Germinal center (tissue), 1 donor: Measurements from ENCODE around the gene GBP7.
"Not testable (repeated sequence)": the region's sequence is repeated elsewhere in the genome, so short reads cannot be mapped to it uniquely, and the experiment has no call there.

Experiments used
- DNase-seq: peaks from one replicate; pipeline ENCODE4 v3.0.0; 2012; ENCODE audit warnings: mixed read lengths, low spot score

The GBP7 gene

DNA sequence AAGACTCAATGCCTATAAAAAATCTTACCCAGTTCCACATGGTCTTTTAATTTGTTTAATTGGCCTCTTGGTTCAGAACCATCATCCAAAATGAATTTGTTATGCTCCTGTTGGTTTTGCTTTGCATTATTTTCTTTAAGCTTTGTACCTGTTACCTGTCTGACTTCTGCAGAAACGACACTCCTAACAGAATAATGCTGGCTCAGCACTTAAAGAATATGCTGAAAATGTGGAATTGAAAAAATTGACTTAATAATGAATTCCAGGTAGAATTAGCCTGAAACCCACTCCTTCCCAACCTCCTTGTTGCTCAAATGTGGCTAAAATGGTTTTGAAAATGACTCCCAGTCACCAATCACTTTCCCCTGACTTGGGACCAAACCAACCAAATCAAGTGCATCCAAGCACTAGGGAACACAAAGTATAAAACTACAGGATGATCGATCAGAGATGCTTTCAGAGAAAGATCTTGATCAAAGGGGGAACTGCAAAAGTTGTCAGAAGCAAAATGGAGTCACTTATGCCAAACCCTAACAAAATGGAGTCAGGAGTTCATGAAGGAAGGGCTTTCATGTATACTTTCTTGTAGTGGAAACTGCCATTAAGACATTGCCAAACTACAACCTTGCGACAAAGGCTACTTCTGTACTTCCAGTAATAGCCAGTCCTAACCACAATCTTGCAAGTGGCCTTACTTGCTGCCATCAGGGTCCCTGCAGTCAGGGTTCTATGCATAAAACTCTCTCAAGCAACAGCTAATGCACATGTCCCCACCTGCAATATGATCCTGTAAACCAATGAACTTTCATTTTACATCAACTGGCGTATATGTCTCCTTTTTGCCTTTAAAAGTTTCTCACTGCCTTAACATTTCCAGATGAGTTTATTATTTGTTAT, 5.4 kb downstream of the GBP7 start:
- no peak for DNase-seq

DNA sequence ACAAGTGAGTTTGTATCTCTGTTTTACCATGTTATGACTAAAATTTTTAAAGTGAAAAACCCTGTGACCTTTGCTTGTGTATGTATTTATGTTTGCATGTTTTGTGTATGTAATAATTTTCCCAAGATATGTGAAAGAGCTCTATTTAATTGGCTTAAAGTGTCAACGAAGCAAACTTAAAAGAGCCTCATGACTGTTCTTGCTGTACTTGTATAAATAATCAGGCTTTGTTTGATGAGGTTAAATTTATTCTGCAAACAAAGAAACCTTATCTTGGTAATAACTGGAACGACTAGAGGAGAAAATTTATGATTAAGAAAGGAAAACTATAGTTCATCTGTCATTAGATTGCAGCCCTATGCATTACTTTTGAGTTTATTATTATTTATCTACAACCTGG, 6.6 kb downstream of the GBP7 start:
- no peak for DNase-seq

DNA sequence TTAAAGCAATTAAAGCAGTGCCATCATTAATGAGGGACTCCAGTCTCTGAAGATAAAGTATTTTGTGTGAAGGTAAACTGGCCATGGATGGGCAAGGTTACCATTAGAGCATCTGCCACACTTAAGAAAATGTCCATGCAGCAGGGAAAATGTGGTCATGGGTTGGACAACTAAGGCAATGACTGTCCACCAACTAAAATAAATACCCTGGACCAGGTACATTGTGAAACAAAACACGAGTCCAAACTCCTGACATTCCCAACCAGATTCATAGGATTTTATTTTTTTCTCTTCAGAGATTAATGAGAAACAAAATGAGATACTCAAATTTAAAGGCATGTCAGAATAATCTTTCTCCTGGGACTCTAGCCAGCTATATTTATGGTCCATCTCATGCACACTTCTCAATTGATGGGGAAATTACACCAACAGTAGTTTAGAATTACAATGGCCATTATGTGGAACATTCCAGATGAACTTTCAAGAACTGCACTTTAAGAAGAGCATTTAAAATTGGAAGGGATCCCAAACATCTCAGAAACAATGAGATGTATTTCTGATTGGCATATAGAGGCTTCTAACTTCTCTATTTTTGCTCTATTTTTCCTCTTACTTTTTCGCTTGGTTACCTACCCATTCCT, 8.1 kb downstream of the GBP7 start:
- no peak for DNase-seq

DNA sequence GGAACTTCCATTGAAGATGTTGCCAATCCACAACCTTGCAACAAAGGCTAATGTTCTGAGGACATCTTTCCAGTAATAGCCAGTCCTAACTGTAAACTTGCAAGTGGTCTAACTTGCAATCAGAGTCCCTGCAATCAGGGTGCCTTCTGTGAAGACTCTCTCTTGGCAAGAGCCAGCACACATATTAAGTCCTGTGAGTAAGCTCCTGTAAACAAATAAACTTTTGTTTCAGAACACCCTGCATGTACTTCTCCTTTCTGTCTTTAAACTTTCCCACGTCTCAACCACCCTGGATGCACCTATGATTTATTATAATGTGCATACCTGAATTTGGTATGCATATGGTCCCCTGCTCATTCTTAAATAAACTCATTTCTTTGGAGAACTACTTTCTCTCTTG, 9.1 kb downstream of the GBP7 start:
- no peak for DNase-seq

DNA sequence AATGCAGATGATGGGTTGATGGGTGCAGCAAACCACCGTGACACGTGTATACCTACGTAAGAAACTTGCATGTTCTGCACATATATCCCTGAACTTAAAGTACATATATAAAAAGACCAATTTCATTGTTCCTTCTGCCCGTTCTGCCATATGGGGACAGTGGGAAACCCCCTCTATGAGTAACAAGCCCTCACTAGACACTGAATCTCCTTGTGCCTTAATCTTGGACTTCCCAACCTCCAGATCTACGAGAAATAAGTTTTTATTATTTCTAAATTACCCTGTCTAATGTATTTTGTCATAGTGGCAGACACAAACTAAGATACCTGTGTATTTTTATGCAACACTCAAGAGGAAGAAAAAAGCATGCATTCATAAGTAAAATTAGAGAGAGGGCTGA, 10.0 kb downstream of the GBP7 start:
- DNase-seq, result no peak

DNA sequence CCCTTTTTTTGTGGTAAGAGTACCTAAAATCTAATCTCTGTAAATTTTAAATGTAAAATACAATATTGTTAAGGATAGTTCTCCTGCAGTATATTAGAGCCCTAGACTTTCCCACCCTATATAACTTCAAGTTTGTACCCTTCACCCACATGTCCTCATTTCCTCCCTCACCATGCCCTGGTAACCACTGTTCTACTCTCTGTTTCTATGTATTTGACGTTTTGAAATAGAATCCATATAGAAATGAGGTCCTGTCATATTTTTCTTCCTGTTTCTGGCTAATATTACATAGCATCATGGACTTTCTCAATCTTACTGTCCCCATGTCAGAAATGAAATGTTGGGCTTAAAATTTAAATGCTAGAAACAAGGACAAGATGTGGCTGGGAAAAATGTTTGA, 24.8 kb downstream of the GBP7 start:
- DNase-seq, result no peak

DNA sequence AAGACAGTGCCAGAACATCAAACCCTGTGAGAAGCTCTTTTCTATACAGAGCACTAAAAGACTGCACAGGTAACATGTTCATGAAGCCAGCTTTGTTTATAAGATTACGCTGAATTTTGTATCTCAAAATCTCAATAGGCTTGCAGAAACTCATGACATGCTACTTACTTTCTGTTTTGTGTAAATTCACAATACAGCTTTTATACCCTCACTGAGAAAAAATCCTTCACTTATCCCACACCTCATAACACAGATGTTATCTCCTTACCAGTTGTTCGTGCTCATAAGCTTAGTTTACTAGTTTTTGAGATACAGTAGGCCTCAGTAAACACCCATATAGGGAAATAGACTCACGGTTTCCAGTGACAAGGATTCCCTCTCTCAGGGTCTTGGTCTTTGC, 25.8 kb downstream of the GBP7 start:
- DNase-seq, result no peak

DNA sequence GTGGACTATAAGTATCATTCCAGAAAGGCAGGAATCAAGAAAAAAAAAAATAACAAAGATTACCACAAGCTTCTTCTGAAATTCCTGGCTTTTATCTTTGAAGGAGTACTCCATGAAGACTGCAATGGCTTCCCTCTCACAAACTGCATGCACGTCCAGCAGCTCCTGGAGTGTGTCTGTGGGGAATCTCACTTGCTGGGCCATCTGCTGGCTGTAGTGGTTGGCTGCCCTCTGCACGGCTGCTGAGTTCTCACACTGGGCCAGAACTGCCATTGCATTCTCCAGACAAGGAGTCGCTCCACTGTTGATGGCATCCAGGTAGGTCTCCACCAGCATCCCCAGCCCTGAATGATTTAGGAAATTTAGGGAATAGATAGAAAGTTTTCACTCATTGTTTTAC, 26.6 kb downstream of the GBP7 start:
- no peak for DNase-seq

DNA sequence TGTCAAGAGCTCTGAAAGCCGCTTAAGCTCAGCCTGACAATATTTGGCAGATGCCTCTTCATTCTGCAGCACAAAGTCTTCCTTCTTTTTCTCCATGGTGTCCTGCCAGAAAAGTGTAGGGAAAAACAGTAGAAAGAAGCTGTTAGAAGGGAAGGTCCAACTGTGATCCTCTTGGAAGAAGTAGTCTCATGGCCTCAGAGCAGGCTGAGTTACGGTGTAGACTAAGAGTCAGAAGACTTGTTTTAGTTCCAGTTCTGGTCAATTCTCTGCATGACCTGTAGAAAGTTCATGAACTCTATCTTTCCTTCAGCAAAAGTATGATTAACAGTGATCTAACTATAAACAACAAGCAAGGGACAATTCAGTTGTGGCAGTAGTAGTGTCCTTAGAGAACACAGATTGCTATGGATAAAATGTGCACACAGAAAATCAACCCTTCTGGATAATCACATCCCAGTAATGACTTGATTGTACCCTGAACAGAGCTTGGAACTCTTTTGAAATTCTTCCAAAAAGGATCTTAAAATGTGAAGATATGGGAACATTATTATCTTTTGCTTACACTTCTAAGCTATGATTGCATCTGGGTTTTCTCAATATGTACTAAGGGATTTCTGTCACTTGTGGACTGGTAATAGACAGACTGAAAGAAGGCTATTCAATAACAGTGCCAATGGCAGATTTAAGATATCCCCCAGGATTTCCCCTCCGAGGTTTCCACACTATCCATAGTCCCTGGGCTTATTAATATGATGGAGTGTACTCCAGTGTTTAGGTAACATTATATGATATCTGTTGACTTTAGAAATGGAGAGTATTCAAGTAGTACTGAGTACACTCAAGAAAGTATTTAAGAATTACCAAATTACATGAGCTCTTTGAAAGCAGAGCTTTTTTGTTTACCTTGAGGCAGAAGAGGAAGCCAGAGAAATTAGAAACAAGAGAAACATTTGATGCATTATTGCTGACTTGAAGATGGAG, 27.8 kb downstream of the GBP7 start:
- no peak for DNase-seq

DNA sequence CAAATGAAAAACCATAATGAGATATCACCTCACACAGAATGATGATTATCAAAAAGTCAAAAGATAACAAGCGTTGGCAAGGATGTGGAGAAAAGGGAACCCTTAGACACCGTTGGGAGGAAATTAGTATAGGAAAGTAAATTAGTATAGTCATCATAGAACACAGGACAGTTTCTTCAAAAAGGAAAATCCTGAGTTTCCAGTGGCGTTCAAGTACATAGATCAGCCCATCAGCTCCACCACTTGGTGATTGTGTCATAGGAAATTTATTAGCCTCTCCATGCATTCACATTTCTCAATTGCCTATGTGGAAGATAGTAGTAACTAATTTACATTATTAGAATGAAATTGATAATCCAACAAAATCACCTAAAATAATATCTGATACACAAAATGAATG, 29.1 kb downstream of the GBP7 start:
- DNase-seq, result no peak

DNA sequence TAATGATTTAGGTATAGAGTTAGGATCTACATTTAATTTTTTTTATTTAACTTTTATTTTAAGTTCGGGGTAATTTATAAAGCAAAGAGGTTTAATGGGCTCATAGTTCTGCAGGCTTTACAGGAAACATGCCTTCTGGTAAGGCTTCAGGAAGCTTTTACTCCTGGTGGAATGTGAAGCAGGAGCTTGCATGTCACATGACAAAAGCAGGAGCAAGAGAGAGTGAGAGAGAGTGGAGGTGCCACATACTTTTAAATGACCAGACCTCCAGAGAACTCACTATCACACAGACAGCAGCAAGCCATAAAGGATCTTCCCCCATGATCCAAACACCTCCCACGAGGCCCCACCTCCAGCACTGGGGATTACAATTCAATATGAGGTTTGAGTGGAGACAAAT, 32.3 kb downstream of the GBP7 start:
- no peak for DNase-seq

DNA sequence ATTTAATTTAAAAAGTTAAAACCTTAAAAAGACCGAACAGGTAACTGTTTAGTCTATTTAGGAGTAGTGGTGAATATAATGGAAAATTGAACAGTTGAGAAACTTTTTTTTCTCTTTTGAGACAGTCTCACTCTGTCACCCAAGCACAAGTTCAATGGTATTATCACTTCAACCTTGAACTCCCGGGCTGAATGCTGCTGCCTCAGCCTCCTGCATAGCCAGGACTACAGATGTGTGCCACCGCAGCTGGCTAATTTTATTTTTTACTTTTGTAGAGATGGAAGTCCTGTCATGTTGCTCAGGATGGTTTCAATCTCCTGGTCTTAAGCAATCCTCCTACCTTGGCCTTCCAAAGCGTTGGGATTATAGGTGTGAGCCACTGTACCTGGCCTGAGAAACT, 33.6 kb downstream of the GBP7 start:
- no peak for DNase-seq

DNA sequence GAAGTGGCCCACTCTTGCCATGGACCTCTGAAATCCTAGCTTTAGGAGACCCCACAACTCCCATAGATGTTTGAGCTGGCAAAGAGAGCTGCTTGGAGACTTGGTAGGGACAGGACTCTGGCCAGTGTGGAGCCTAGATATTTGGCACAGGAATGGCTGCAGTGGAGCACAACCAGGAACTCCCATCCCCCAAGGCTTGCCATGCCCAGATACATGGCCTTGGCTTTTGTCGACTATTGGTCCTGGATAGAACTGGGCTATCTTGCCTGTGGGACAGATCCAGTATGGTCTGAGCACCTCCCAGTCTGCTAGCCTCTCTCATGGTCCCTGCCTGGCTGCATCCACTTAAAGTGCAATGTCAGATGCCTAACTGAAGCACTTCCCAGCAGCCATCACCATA, 42.1 kb downstream of the GBP7 start:
- no peak for DNase-seq

DNA sequence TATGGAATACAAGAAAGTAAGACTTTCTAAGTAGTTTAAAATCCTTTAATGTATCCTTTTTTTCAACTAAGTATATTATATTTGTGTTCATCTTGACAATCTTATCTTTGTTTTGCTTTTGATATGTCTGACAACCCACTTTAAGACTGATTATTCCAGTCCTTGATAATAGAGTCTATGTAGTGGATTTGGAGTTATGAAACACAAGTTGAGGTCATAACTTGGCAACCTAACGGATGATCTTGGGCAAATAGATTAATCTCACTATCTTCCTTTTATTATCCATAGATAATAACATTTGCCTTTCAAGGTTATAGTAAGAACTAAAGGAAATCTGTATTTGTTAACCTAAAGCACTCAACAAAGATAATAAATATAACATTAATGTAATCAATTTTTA, 45.1 kb downstream of the GBP7 start:
- no peak for DNase-seq

DNA sequence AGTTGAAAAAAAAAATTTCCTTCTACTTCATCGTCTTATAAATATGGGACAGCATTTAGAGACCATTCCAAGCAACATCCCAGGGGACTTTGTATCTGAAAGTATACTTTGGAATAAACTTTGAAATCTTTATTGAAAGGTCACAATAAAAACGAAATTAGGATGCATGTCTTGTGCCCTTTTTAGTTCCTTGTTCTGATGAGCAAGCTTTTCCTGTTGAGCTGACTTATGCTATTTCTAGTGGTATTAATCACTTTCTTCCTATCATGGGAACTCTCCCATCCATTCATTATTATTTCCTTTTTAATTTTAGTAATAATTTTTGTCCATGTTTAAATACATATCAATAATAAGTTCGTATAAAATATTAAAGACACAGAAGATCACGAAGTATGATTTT, 45.9 kb downstream of the GBP7 start:
- DNase-seq, result no peak

DNA sequence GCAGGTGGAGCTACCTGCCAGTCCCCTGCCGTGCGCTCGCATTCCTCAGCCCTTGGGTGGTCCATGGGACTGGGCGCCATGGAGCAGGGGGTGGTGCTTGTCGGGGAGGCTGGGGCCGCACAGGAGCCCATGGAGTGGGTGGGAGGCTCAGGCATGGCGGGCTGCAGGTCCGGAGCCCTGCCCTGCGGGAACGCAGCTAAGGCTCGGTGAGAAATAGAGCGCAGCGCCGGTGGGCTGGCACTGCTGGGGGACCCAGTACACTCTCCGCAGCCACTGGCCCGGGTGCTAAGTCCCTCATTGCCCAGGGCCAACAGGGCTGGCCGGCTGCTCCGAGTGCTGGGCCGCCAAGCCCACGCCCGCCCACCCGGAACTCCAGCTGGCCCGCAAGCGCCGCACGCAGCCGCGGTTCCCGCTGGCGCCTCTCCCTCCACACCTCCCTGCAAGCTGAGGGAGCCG, 47.8 kb downstream of the GBP7 start:
- not testable (repeated sequence) for DNase-seq

DNA sequence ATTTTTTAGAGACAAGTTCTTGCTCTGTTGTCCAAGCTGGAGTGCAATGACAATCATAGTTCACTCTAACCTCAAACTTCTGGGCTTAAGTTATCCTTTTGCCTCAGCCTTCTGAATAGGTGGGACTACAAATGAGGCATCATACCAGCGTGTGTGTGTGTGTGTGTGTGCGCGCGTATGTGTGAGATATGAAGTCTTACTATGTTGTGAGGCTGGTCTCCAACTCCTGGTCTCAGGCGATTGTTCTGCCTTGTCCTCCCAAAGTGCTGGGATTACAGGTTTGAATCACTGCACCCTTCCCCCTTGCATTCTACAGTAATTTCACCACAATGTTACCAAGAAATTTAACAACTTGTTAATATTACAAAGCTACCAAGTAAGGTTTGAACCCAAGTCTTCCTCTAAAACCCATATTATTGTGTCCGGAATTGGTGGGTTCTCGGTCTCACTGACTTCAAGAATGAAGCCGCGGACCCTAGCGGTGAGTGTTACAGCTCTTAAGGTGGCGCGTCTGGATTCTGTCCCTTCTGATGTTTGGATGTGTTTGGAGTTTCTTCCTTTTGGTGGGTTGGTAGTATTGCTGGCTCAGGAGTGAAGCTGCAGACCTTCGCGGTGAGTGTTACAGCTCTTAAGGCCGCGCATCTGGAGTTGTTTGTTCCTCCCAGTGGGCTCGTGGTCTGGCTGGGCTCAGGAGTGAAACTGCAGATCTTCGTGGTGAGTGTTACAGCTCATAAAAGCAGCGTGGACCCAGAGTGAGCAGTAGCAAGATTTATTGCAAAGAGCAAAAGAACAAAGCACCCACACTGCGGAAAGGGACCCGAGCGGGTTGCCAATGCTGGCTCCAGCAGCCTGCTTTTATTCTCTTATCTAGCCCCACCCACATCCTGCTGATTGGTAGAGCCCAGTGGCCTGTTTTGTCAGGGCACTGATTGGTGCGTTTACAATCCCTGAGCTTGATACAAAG, 48.9 kb downstream of the GBP7 start:
- not testable (repeated sequence) for DNase-seq

DNA sequence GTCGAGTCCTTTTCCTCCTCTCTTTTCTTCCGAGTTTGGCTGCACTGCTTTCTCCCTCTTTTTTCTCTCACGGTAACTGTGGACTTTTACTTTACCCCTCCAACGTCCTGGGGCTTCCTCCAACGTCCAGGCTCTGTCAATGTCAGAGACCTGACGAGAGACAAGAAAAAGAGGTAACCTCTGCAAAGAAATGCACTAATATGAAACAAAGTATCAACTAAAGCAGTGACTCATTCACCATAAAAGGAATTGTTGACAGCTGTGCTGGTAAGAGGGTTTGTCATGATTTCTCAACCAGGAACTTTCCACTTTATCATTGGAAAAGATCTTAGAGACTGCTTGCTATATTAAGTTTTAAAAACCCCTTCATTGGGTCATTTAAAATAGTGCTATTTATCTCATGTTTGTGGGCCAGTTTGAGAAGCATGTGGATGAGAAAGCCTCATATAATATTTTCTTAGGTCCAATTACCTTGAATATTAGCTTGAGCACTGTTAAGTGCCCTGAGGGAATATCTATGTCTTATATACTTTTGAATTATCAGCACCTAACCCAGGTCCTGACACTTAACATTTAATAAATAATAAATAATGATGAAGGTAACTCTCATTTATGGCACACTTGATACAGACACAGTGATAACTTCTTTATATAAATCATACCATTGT, 49.8 kb downstream of the GBP7 start, which contains the start of gene GBP2:
GBP2 (minus strand) TSS at position 202 of the 668 bp plus-strand sequence. CDS start 4,148 bp downstream, outside the sequence.
- DNase-seq, result no peak

DNA sequence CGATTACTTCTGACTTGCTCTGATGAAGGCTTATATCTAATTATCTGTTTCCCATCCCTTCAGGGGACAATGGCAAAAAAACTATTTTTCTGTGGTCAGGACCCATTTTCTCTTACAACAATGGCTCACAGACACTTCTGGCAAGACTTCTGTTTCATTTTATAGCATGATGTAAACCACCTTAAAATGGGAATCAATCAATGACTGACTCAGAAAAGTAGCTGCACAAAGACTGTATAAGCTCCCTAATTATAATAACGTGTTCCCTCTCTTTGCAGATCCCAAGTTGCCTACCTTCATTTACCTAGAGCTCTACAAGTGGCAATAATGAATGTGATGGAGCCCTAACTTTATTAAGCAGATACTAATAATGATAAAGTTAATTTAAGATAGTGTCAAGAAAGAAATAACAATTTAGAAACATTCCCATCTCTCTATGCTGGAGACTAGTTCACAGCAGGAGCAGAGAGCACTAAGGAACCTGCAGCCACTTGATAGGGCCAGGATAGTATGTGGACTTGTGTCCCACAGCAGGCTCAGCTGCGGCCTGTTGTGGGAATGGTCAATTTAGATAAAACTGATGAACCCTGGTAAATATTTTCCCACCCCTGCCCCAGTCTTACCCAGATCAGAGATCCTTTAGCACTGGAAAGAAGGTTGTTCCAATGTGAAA, 50.4 kb downstream of the GBP7 start:
- no peak for DNase-seq

DNA sequence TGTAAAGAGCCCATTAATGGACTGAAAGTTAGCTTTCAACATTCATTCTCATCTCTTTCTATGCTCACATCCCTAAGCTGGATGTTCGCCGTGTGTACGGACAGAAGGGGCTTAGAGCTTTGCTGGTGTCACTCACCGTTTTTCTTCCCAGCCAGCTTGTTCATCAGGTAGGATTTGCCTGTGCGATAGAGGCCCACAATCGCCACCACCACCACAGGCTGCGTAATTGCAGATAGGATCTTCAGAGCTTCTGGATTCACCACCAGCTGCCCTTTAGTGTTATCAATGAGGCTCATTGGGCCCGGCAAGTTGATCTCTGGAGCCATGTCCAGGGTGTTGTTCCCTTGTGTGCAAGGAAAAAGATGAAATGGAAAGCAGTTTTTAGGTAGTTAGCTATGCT, 54.2 kb downstream of the GBP7 start:
- DNase-seq, result no peak
